IMR-90 (cell line): Measurements from ENCODE around the gene CCDC12. TPM values are rescaled to one million over a fixed set of nuclear protein-coding genes. Genes with fewer than 3 reads are reported as not detected.

Experiments
- ATAC-seq: fragments of 200-7000 bp; cut with Tn5 transposase; 2 replicates; pipeline ENCODE4 v1.9.1; 2020; ENCODE audit warnings: low read depth, mild to moderate bottlenecking, moderate library complexity
- BruUV-seq: library from RNA; stranded (reverse); fragments of 400-500 nt; replicated peaks from 2 replicates; lab custom pipeline; 2021; lab: Mats Ljungman, UMichigan
- CTCF ChIA-PET: fragments of 300-600 bp; formaldehyde crosslinking; extraction: SDS; loops from one replicate; lab custom pipeline; 2021; ENCODE audit warnings: antibody characterized with exemption; lab: Yijun Ruan, JAX
- POLR2A ChIA-PET: fragments of 300-600 bp; sonication (Branson Sonifier 250); formaldehyde crosslinking; loops from one replicate; lab custom pipeline; 2022; ENCODE audit warnings: antibody characterized with exemption; ENCODE audit not compliant: unreplicated experiment; lab: Charles Lee
- DNase-seq: peaks from one replicate; pipeline ENCODE4 v3.0.0; 2013
- H2AFZ ChIP-seq: replicated peaks from 2 replicates; pipeline ENCODE3; 2013; ENCODE audit warnings: low read length, mild to moderate bottlenecking; ENCODE audit not compliant: poor library complexity
- H2AK5ac ChIP-seq: 2 replicates; pipeline ENCODE4 v1.6.1; 2013; ENCODE audit warnings: low read depth, low read length, inconsistent platforms
- H2AK9ac ChIP-seq: replicated peaks from 2 replicates; pipeline ENCODE3; 2013; ENCODE audit warnings: mild to moderate bottlenecking, low read depth, low read length, moderate library complexity; ENCODE audit not compliant: poor library complexity
- H2BK120ac ChIP-seq: 2 replicates; pipeline ENCODE4 v1.6.1; 2013; ENCODE audit warnings: low read depth, low read length, inconsistent platforms
- H2BK15ac ChIP-seq: 3 replicates; pipeline ENCODE4 v1.6.1; 2013; ENCODE audit warnings: low read depth, low read length, inconsistent platforms
- H2BK20ac ChIP-seq: 2 replicates; pipeline ENCODE4 v1.6.1; 2013; ENCODE audit warnings: low read depth, mild to moderate bottlenecking, inconsistent platforms, low read length, moderate library complexity
- H2BK5ac ChIP-seq: 2 replicates; pipeline ENCODE4 v1.6.1; 2013; ENCODE audit warnings: mild to moderate bottlenecking, low read depth, low read length, inconsistent platforms; ENCODE audit not compliant: poor library complexity, severe bottlenecking
- H3K14ac ChIP-seq: replicated peaks from 2 replicates; pipeline ENCODE4 v1.6.1; 2013; ENCODE audit warnings: low read depth, low read length, inconsistent platforms
- H3K18ac ChIP-seq: 2 replicates; pipeline ENCODE4 v1.6.1; 2013; ENCODE audit warnings: low read depth, low read length, control low read depth
- H3K23ac ChIP-seq: 2 replicates; pipeline ENCODE4 v1.6.1; 2013; ENCODE audit warnings: low read depth, low read length, inconsistent platforms
- H3K27ac ChIP-seq: 2 replicates; pipeline ENCODE4 v1.5.1; 2013; ENCODE audit warnings: mild to moderate bottlenecking, control low read depth, low read length; ENCODE audit not compliant: insufficient read depth
- H3K27me3 ChIP-seq: 2 replicates; pipeline ENCODE4 v1.6.1; 2013; ENCODE audit warnings: low read length; ENCODE audit not compliant: control insufficient read depth, insufficient read depth
- H3K36me3 ChIP-seq: 2 replicates; pipeline ENCODE4 v1.6.1; 2013; ENCODE audit warnings: low read length, mixed read lengths; ENCODE audit not compliant: control insufficient read depth, insufficient read depth
- H3K4ac ChIP-seq: 2 replicates; pipeline ENCODE4 v1.6.1; 2013; ENCODE audit warnings: low read depth, low read length, inconsistent platforms
- H3K4me1 ChIP-seq: 2 replicates; pipeline ENCODE4 v1.6.1; 2013; ENCODE audit warnings: low read length, mixed read lengths; ENCODE audit not compliant: control insufficient read depth, insufficient read depth
- H3K4me2 ChIP-seq: 2 replicates; pipeline ENCODE4 v1.6.1; 2013; ENCODE audit warnings: low read depth, mild to moderate bottlenecking, control low read depth, low read length, moderate library complexity
- H3K4me3 ChIP-seq: 2 replicates; pipeline ENCODE4 v1.5.1; 2013; ENCODE audit warnings: low read depth, mild to moderate bottlenecking, control low read depth, low read length, moderate library complexity; ENCODE audit not compliant: insufficient read depth
- H3K56ac ChIP-seq: 2 replicates; pipeline ENCODE4 v1.6.1; 2013; ENCODE audit warnings: low read length, inconsistent platforms; ENCODE audit not compliant: insufficient read depth; ENCODE audit errors: extremely low read depth
- H3K79me1 ChIP-seq, 2 experiments: 2 replicates each; pipeline ENCODE4 v1.6.1; 2013; ENCODE audit warnings: low read length in 2 of 2, inconsistent platforms in 1 of 2, low read depth in 1 of 2
- H3K9ac ChIP-seq: 2 replicates; pipeline ENCODE4 v1.6.1; 2013; ENCODE audit warnings: low read depth, low read length, control low read depth
- H3K9me1 ChIP-seq: 2 replicates; pipeline ENCODE4 v1.6.1; 2013; ENCODE audit warnings: low read length, inconsistent platforms; ENCODE audit not compliant: insufficient read depth
- H3K9me3 ChIP-seq: 2 replicates; pipeline ENCODE4 v1.6.1; 2013; ENCODE audit warnings: low read length; ENCODE audit not compliant: control insufficient read depth, insufficient read depth
- H4K20me1 ChIP-seq: 2 replicates; pipeline ENCODE4 v1.6.1; 2013; ENCODE audit warnings: low read length, inconsistent platforms; ENCODE audit not compliant: insufficient read depth
- H4K5ac ChIP-seq: 2 replicates; pipeline ENCODE4 v1.6.1; 2013; ENCODE audit warnings: mild to moderate bottlenecking, low read depth, low read length, control low read depth
- H4K8ac ChIP-seq, 2 experiments: 2 replicates each; pipeline ENCODE4 v1.6.1; 2013; ENCODE audit warnings: low read depth in 2 of 2, low read length in 2 of 2, control low read depth in 1 of 2, inconsistent platforms in 1 of 2
- H4K91ac ChIP-seq: 2 replicates; pipeline ENCODE4 v1.6.1; 2013; ENCODE audit warnings: low read depth, low read length, inconsistent platforms; ENCODE audit not compliant: insufficient read depth
- BHLHE40 ChIP-seq: fragments of 150-350 bp; IDR thresholded peaks from 2 replicates; pipeline ENCODE4 v1.6.1; 2016; ENCODE audit warnings: mild to moderate bottlenecking, low read depth, low read length
- CHD1 ChIP-seq: IDR thresholded peaks from 2 replicates; pipeline ENCODE4 v1.6.1; 2012; ENCODE audit warnings: low read depth, low read length, improper control_type of control experiment
- FOS ChIP-seq: fragments of 150-350 bp; IDR thresholded peaks from 2 replicates; pipeline ENCODE4 v1.6.1; 2016; ENCODE audit warnings: low read depth, low read length
- MAFK ChIP-seq: IDR thresholded peaks from 2 replicates; pipeline ENCODE4 v1.6.1; 2012; ENCODE audit warnings: low read depth, low read length, improper control_type of control experiment
- MAZ ChIP-seq: IDR thresholded peaks from 2 replicates; pipeline ENCODE4 v1.6.1; 2012; ENCODE audit warnings: low read depth, mild to moderate bottlenecking, low read length, improper control_type of control experiment, moderate library complexity, borderline replicate concordance
- MXI1 ChIP-seq: IDR thresholded peaks from 2 replicates; pipeline ENCODE4 v1.6.1; 2012; ENCODE audit warnings: low read depth, mild to moderate bottlenecking, low read length, moderate library complexity, borderline replicate concordance
- POLR2A ChIP-seq: IDR thresholded peaks from 2 replicates; pipeline ENCODE4 v1.6.1; 2012; ENCODE audit warnings: mild to moderate bottlenecking, low read depth, low read length
- RAD21 ChIP-seq: IDR thresholded peaks from 2 replicates; pipeline ENCODE4 v1.6.1; 2012; ENCODE audit warnings: low read length, improper control_type of control experiment
- RCOR1 ChIP-seq: IDR thresholded peaks from 2 replicates; pipeline ENCODE4 v1.6.1; 2012; ENCODE audit warnings: mild to moderate bottlenecking, low read length, improper control_type of control experiment; ENCODE audit not compliant: insufficient replicate concordance
- RFX5 ChIP-seq: IDR thresholded peaks from 2 replicates; pipeline ENCODE4 v1.8.0; 2012; ENCODE audit warnings: low read depth, mild to moderate bottlenecking, low read length, moderate library complexity
- SMC3 ChIP-seq: fragments of 150-350 bp; IDR thresholded peaks from 2 replicates; pipeline ENCODE4 v1.6.1; 2016; ENCODE audit warnings: low read depth, mild to moderate bottlenecking, antibody characterized with exemption, low read length, moderate library complexity
- WGBS, 2 experiments: methylation state at CpG; one replicate each; pipeline versions ENCODE4 v1.1.5 to v1.1.7; 2013; ENCODE audit warnings: missing lambda C conversion rate in 2 of 2; ENCODE audit not compliant: insufficient read length in 1 of 2; ENCODE audit errors: extremely low coverage in 2 of 2; 5-methylcytosine and 5-hydroxymethylcytosine counted together
- dilution Hi-C: fragments of 300-500 bp; cut with HindIII; formaldehyde crosslinking; loops from one replicate; pipeline ENCODE4 v1.14.3; 2018; ENCODE audit warnings: low sequenced_read_pairs; ENCODE audit not compliant: unreplicated experiment
- in situ Hi-C: fragments of 300-500 bp; cut with MboI; formaldehyde crosslinking; loops from 3 replicates; pipeline ENCODE4 v1.14.3; 2019; ENCODE audit warnings: low sequenced_read_pairs, inconsistent platforms, mixed read lengths
- intact Hi-C: fragments of 100-400 bp; cut with micrococcal nuclease; formaldehyde crosslinking; loops from 2 replicates; pipeline ENCODE4 v1.10.0; 2022
- polyA plus RNA-seq, 3 experiments: library from polyadenylated mRNA; depleted of rRNA; stranded (reverse); fragments of >200 nt; gene quantifications; 2 replicates each; pipeline ENCODE4 v1.2.3, GENCODE V29; 2012; ENCODE audit warnings: low replicate concordance in 1 of 3
- total RNA-seq: library from RNA; depleted of rRNA; stranded (reverse); fragments of >200 nt; gene quantifications from 2 replicates; pipeline ENCODE4 v1.2.3, GENCODE V29; 2012
- TF ChIP-seq, protein P1 (sequence below): fragments of 150-350 bp; IDR thresholded peaks from 2 replicates; pipeline ENCODE4 v1.6.1; 2016; ENCODE audit warnings: low read depth, mild to moderate bottlenecking, low read length, moderate library complexity, borderline replicate concordance
- TF ChIP-seq, protein P2 (sequence below): fragments of 150-350 bp; IDR thresholded peaks from 2 replicates; pipeline ENCODE4 v1.6.1; 2017; ENCODE audit warnings: mild to moderate bottlenecking, antibody characterized with exemption, low read length, low read depth

The CCDC12 gene
- total and polyA plus RNA-seq, 2 of the 4 experiments (the other 2 are of a cell fraction): 15.2 to 35.1 TPM

DNA sequence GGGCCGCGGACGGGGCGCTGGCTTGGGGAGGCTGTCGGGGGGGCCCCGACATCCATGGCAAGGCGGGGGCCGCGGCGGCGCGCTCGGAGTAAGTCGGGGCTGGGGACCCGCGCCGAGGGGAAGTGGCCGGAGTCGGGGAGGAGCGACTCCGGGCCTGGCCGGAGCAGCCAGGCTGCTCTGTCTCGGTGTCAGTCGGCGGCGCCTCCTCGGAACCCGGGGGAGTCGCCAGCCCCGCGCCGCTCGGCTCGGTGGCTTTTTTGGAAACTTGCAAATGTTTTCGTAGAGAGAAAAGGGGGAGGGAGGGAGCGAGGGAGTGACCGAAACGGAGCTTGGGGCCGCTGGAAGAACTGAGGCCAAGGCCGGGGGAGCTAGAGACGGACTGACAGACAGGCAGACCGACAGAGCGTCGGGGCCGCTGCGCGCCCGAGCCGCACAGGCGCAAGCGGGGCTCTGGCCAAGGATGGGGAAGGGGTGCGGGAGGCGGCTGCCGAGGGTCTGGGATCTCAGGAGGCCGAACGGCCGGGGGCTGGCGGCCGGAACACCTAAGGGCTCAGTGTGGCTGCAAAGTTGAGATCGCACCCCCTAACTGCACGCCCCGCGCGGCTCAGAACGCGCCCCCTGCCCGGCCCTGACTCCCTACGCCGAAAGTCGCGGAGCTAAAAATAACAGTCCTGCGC, 94.0 kb downstream of the CCDC12 start:
- Histone ChIP-seq H3K4me2 (peak overlapping the region; percentile 88), H3K4me1 (no peaks in the 10 kb centered on the region), H3K36me3 (no peaks in the 10 kb centered on the region), H2AFZ (peak overlapping the region; percentile 66), H4K91ac (no peak overlapping the region), H2BK20ac (no peak overlapping the region), H4K5ac (no peak overlapping the region), H2BK120ac (no peak overlapping the region), H4K8ac (no peak overlapping the region), H4K20me1 (no peaks in the 10 kb centered on the region), H3K18ac (no peak overlapping the region), H2AK9ac (peak overlapping the region; percentile 77), H3K14ac (no peak overlapping the region), H2AK5ac (no peak overlapping the region), H3K56ac (no peak overlapping the region), H3K4me3 (peak overlapping the region; percentile 51), H3K27me3 (peaks cover 62% of the 10 kb centered on the region), H3K4ac (no peak overlapping the region), H3K79me1 (no peaks in the 10 kb centered on the region), H3K23ac (no peak overlapping the region), H3K9me1 (no peaks in the 10 kb centered on the region), H3K9me3 (no peaks in the 10 kb centered on the region), H2BK5ac (no peak overlapping the region), H2BK15ac (no peak overlapping the region), H3K27ac (no peak overlapping the region), H3K9ac (peak overlapping the region; percentile 40; the same call in 1 of the 2 replicates)
- intact Hi-C loops: loop anchor here (1.0 kb wide), 1 partner anchor 28 kb away; no protein-coding TSS in a partner anchor
- CTCF ChIA-PET: interaction anchor here (1.0 kb wide), 1 partner anchor 9 kb away, joined by 6 read pairs; no protein-coding TSS in a partner anchor
- WGBS, 2 experiments: 1% methylated on average over 34 of the region's 72 CpGs; no CpG with 5 or more reads in 1 of the 2 experiments
- BruUV-seq: no TSS peak
- POLR2A ChIA-PET: interaction anchor here (0.6 to 1.0 kb wide), 2 partner anchors 12 to 262 kb away, joined by 3 read pairs; no protein-coding TSS in a partner anchor
- DNase-seq (no peak), ATAC-seq (peak; percentile 49)
- TF ChIP-seq, protein P1, sequence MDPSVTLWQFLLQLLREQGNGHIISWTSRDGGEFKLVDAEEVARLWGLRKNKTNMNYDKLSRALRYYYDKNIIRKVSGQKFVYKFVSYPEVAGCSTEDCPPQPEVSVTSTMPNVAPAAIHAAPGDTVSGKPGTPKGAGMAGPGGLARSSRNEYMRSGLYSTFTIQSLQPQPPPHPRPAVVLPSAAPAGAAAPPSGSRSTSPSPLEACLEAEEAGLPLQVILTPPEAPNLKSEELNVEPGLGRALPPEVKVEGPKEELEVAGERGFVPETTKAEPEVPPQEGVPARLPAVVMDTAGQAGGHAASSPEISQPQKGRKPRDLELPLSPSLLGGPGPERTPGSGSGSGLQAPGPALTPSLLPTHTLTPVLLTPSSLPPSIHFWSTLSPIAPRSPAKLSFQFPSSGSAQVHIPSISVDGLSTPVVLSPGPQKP: no peak
- no peak for TF ChIP-seq RFX5
- TF ChIP-seq FOS: no peak
- TF ChIP-seq RAD21: no peak
- no peak for TF ChIP-seq MAZ
- no peak for TF ChIP-seq MXI1
- no peak for TF ChIP-seq POLR2A
- TF ChIP-seq SMC3: no peak
- no peak for TF ChIP-seq BHLHE40
- TF ChIP-seq, protein P2, sequence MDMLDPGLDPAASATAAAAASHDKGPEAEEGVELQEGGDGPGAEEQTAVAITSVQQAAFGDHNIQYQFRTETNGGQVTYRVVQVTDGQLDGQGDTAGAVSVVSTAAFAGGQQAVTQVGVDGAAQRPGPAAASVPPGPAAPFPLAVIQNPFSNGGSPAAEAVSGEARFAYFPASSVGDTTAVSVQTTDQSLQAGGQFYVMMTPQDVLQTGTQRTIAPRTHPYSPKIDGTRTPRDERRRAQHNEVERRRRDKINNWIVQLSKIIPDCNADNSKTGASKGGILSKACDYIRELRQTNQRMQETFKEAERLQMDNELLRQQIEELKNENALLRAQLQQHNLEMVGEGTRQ: no peak
- TF ChIP-seq CHD1: no peak
- no peak for TF ChIP-seq MAFK
- TF ChIP-seq RCOR1: no peak
- in situ Hi-C loops: loop anchor here (25.0 kb wide), 1 partner anchor 395 kb away; the partner anchor contains the start of gene RTP3
- dilution Hi-C loops: no loop called here
